ENCODE measurements around the gene SYTL2.

Gene SYTL2

GRCh38 chr11:85721191-85721590, 89.8 kb downstream of the SYTL2 start:
- H3K27ac ChIP-seq (ENCODE audit: low read depth, low read length, poor library complexity, severe bottlenecking): no peak overlapping the region
- no peaks in the 10 kb centered on the region for H3K4me1 ChIP-seq (ENCODE audit: insufficient read depth, low read length, severe bottlenecking)
- H3K27me3 ChIP-seq (ENCODE audit: insufficient read depth, low read length): no peaks in the 10 kb centered on the region
- H3K79me2 ChIP-seq (ENCODE audit: insufficient read depth, low read length): no peaks in the 10 kb centered on the region
- TF ChIP-seq CTCF (IDR thresholded peaks at IDR 0.05; ENCODE audit: low read length) (no peak), EZH2 (IDR thresholded peaks at IDR 0.05; ENCODE audit: borderline replicate concordance, low read length) (no peak)
- H2AFZ ChIP-seq (ENCODE audit: low read length): no peak overlapping the region
- H3F3A ChIP-seq (ENCODE audit: insufficient read depth, low read length): no peaks in the 10 kb centered on the region
- H3K36me3 ChIP-seq (ENCODE audit: insufficient read depth, low read length): no peaks in the 10 kb centered on the region
- no peak overlapping the region for H3K4me2 ChIP-seq (ENCODE audit: low read length)
- no peak overlapping the region for H3K4me3 ChIP-seq (ENCODE audit: low read depth, low read length, poor library complexity, severe bottlenecking)
- no peaks in the 10 kb centered on the region for H4K20me1 ChIP-seq (ENCODE audit: insufficient read depth, low read length)
- no peak overlapping the region for H3K9ac ChIP-seq (ENCODE audit: low read length)
- H3K9me2 ChIP-seq (ENCODE audit: low read depth, low read length): no peaks in the 10 kb centered on the region
- no peaks in the 10 kb centered on the region for H3K9me3 ChIP-seq (ENCODE audit: low read length)

GRCh38 chr11:85718991-85719807, 91.7 kb downstream of the SYTL2 start:
- no peaks in the 10 kb centered on the region for H3K27me3 ChIP-seq (ENCODE audit: insufficient read depth, low read length)
- H3K9me3 ChIP-seq (ENCODE audit: low read length): no peaks in the 10 kb centered on the region
- no peaks in the 10 kb centered on the region for H3K4me1 ChIP-seq (ENCODE audit: insufficient read depth, low read length, severe bottlenecking)
- H2AFZ ChIP-seq (ENCODE audit: low read length): no peak overlapping the region
- no peaks in the 10 kb centered on the region for H3K9me2 ChIP-seq (ENCODE audit: low read depth, low read length)
- H3K36me3 ChIP-seq (ENCODE audit: insufficient read depth, low read length): no peaks in the 10 kb centered on the region
- no peak overlapping the region for H3K27ac ChIP-seq (ENCODE audit: low read depth, low read length, poor library complexity, severe bottlenecking)
- H3K79me2 ChIP-seq (ENCODE audit: insufficient read depth, low read length): no peaks in the 10 kb centered on the region
- H3K9ac ChIP-seq (ENCODE audit: low read length): no peak overlapping the region
- no peaks in the 10 kb centered on the region for H4K20me1 ChIP-seq (ENCODE audit: insufficient read depth, low read length)
- no peak overlapping the region for H3K4me2 ChIP-seq (ENCODE audit: low read length)
- no peak overlapping the region for H3K4me3 ChIP-seq (ENCODE audit: low read depth, low read length, poor library complexity, severe bottlenecking)
- H3F3A ChIP-seq (ENCODE audit: insufficient read depth, low read length): no peaks in the 10 kb centered on the region
- TF ChIP-seq EZH2 (IDR thresholded peaks at IDR 0.05; ENCODE audit: borderline replicate concordance, low read length) (no peak), CTCF (IDR thresholded peaks at IDR 0.05; ENCODE audit: low read length) (no peak)

- Histone ChIP-seq H3K27ac (ENCODE audit: low read depth, low read length, poor library complexity, severe bottlenecking) (no peak overlapping the region), H2AFZ (ENCODE audit: low read length) (no peak overlapping the region), H4K20me1 (ENCODE audit: insufficient read depth, low read length) (no peaks in the 10 kb centered on the region)
Observed at GRCh38 chr11:85718126-85718943, 92.6 kb downstream of the SYTL2 start.

More at GRCh38 chr11:85718126-85718943, 92.6 kb downstream of the SYTL2 start:
- no peaks in the 10 kb centered on the region for H3K36me3 ChIP-seq (ENCODE audit: insufficient read depth, low read length)
- no peak overlapping the region for H3K4me2 ChIP-seq (ENCODE audit: low read length)
- no peak overlapping the region for H3K9ac ChIP-seq (ENCODE audit: low read length)
- H3K9me3 ChIP-seq (ENCODE audit: low read length): no peaks in the 10 kb centered on the region
- H3F3A ChIP-seq (ENCODE audit: insufficient read depth, low read length): no peaks in the 10 kb centered on the region
- no peaks in the 10 kb centered on the region for H3K4me1 ChIP-seq (ENCODE audit: insufficient read depth, low read length, severe bottlenecking)
- TF ChIP-seq EZH2 (IDR thresholded peaks at IDR 0.05; ENCODE audit: borderline replicate concordance, low read length) (no peak), CTCF (IDR thresholded peaks at IDR 0.05; ENCODE audit: low read length) (no peak)
- no peak overlapping the region for H3K4me3 ChIP-seq (ENCODE audit: low read depth, low read length, poor library complexity, severe bottlenecking)
- H3K9me2 ChIP-seq (ENCODE audit: low read depth, low read length): no peaks in the 10 kb centered on the region
- H3K27me3 ChIP-seq (ENCODE audit: insufficient read depth, low read length): no peaks in the 10 kb centered on the region
- H3K79me2 ChIP-seq (ENCODE audit: insufficient read depth, low read length): no peaks in the 10 kb centered on the region

All from OCI-LY1 (cell line).